ENCODE results near the gene IPO4.

DNA sequence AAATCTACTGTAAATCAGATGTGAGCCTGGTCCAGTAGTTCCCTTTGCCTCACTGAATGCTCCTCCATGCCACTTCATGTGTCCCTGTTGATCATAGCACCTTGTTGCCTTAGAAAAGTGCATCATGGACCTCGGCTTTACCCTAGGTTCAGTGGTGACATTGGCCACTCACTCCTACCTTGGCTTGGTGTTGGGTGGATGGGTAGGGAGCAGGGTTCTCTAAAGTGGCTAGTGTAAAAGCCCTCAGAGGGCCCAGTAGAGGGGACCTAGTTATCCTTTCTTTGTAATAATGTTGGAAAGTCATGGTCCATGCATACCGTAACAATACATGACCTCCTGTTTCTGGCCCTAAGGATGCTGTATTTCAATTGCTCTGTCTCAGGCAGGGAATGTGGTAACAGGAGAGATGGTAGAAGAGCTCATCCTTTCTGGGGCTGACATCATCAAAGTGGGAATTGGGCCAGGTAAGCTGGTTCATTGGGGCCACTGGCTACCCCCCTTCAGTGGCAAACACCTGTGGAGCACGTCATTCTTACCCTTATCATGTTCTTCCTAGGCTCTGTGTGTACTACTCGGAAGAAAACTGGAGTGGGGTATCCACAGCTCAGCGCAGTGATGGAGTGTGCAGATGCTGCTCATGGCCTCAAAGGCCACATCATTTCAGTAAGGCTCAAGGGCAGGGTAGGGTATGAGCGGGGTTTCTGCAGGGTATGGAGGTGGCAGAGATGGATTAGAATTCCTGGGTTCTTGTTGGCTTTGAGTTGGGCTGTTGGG lies 48.3 kb upstream of the IPO4 start:
- TF ChIP-seq RAD21 (IDR thresholded peaks at IDR 0.05; ENCODE audit: low read depth) (no peak), USF1 (IDR thresholded peaks at IDR 0.05) (no peak), CEBPB (IDR thresholded peaks at IDR 0.05) (no peak), MAX (IDR thresholded peaks at IDR 0.05) (no peak), EP300 (IDR thresholded peaks at IDR 0.05; ENCODE audit: borderline replicate concordance) (no peak), CREB1 (IDR thresholded peaks at IDR 0.05; ENCODE audit: low read depth) (no peak), YY1 (IDR thresholded peaks at IDR 0.05; ENCODE audit: low read depth) (no peak), FOXM1 (IDR thresholded peaks at IDR 0.05; ENCODE audit: borderline replicate concordance, low read depth) (no peak), TAF1 (IDR thresholded peaks at IDR 0.05; ENCODE audit: low read depth) (no peak), TCF12 (IDR thresholded peaks at IDR 0.05; ENCODE audit: low read depth) (no peak)
- TF ChIP-seq, protein P1, sequence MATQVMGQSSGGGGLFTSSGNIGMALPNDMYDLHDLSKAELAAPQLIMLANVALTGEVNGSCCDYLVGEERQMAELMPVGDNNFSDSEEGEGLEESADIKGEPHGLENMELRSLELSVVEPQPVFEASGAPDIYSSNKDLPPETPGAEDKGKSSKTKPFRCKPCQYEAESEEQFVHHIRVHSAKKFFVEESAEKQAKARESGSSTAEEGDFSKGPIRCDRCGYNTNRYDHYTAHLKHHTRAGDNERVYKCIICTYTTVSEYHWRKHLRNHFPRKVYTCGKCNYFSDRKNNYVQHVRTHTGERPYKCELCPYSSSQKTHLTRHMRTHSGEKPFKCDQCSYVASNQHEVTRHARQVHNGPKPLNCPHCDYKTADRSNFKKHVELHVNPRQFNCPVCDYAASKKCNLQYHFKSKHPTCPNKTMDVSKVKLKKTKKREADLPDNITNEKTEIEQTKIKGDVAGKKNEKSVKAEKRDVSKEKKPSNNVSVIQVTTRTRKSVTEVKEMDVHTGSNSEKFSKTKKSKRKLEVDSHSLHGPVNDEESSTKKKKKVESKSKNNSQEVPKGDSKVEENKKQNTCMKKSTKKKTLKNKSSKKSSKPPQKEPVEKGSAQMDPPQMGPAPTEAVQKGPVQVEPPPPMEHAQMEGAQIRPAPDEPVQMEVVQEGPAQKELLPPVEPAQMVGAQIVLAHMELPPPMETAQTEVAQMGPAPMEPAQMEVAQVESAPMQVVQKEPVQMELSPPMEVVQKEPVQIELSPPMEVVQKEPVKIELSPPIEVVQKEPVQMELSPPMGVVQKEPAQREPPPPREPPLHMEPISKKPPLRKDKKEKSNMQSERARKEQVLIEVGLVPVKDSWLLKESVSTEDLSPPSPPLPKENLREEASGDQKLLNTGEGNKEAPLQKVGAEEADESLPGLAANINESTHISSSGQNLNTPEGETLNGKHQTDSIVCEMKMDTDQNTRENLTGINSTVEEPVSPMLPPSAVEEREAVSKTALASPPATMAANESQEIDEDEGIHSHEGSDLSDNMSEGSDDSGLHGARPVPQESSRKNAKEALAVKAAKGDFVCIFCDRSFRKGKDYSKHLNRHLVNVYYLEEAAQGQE (IDR thresholded peaks at IDR 0.05; ENCODE audit: low read depth), result no peak
